GM19240 (cell line): ENCODE data around the gene TSPAN4.

Source experiments
- DNase-seq: peaks from one replicate; pipeline ENCODE4 v3.0.0; 2011; ENCODE audit warnings: low spot score; ENCODE audit not compliant: insufficient read length

The TSPAN4 gene, protein sequence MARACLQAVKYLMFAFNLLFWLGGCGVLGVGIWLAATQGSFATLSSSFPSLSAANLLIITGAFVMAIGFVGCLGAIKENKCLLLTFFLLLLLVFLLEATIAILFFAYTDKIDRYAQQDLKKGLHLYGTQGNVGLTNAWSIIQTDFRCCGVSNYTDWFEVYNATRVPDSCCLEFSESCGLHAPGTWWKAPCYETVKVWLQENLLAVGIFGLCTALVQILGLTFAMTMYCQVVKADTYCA

DNA sequence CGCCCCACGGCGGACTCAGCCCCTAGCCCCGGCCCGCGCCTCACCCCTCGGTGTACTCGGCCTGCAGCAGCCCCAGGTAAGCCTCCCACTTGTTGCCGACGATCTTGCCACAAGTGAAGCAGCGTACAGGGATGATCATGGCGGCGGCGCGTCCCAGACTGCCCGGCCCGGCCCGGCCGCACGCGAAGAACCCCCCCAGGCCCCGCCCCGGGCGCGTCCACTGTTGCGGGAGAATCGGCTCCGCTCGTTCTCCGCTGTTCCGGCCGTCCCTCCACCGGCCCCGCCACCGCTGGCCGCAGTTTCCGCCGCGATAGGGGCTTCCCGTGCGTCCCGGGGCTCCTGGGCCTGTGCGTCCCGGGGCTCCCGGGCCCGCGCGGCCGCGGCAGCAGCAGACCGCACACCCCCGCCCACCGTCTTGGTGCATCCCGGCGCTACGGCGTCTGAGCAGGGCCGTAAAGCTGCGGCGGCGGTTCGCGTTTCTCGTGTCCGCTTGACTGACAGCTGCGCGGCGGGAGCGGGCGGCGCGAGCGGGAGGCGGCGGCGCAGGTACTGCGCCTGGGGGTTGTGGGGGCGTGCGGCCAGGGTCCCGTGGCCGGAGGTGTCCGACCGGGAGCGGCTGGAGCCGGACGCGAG, at the start of gene TSPAN4, which contains the start of gene POLR2L:
Gene TSPAN4, plus strand, starts transcription at position 483 of the 633 bp plus-strand sequence. CDS start 7,453 bp downstream, outside the sequence.
Gene POLR2L, minus strand, starts transcription at position 160 of the 633 bp plus-strand sequence. Its CDS starts 21 bp downstream, at position 139.
- peak; percentile 95 for DNase-seq

DNA sequence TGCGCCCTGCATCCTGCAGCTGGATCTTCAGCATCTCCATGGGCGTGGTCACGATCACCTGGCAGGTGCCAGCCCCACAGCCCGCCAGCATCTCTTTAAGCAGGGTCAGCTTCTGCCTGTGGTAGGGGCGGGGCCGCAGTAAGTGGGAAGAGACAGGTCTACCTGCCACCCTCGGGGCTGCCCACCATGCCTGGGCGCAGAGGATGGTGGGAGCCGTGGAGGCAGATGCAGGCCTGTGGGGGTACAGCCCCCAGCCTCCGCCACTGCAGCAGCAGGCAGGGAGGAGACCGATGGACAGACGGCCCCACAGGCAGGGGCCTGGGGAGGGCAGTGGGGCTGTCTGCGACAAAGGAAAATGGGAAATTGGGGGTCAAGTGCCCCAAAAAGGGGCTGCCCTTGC, 49.8 kb upstream of the TSPAN4 start:
- no peak for DNase-seq

DNA sequence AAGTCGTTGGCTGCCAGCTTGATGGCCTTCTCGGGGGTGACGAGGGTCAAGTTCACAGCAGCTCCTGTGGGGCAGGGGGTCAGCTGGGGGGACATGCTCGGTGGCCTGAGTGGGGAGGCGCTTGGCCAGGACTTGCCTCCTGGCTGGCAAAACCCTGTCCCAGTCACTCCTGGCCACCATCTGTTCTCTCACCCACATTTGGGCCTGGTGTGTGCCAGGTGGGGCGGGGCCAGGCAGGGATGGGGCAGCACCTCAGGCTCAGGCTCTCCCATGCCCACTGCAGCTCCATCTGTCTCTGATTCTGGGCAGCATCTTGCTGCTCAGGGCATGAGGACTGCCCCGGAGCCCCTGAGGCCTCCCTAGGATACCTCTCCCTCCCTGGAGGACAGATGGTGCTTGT, 49.1 kb upstream of the TSPAN4 start:
- no peak for DNase-seq

DNA sequence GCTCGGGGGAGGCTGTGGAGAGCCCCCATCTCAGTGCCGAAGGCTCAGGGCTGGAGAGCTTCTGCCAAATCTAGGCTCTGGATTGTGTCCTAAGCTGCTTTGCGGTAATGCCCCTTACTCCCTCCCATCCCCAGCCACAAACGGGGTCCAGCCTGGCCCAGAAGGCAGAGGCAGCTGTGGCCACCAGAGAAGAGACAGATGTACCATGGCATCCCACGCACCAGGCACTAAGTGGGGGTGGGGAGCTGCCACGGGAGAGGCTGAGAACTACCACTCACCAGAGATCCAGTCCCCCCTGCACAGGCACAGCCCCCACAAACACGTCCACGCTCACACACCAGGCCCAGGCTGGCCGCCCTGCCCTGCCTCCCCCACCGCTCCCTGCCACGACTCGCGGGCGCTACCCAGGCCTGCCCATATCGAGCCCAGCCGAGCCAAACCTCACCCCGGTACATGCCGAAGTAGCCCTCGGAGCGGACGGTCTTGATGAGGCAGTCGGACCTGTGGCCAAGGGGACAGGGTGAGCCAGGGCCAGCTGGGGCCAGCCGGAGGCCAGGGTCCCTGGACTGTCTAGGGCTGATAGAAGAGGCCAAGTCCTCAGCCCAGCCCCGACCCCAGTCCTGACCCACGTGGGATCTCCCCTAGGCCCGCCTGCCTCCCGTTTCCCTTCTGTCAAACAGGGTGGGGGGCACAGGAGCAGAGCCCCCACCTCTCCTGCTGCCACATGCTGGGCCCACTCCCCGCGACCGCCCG, 48.5 kb upstream of the TSPAN4 start:
- no peak for DNase-seq

DNA sequence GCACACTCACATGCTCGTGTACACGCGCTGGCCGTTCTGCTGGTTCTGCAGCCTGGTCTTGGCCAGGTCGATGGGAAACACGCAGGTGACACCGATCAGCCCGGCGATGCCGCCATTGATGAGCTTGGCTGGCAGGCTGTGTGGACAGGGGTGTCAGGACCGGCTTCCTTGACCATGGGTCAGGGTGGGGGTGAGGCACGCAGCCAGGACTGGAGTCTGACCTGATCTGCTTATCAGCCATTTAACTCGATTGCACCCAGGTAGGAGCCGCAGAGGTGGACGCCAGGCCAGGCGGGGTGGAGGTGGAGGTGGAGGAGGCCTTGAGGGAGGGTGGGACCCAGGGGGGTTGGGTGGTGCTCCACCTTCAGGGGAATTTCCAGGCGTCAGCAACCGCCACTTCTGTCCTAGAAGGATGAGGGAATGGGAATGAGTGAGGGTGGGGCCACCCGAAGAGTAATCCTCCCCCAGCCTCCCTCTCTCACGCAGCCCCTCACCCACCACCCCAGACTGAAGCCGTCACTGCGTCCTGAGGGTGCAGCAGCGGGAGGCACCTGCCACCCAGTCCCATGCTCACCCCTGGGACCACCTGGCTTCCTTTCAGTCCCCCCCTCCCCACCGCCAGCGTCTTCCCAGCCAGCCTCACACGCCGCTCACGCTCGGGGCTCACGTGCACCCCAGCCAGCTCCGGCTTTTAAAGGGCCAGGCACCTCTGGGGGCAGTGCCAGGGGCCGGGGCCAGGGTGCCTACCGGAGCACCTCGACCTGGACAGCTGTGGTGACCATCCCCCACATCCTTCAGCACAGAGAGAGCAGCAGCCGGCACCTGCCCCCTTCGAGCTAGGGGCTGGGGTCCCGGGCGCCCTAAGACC, 47.7 kb upstream of the TSPAN4 start:
- DNase-seq: no peak

DNA sequence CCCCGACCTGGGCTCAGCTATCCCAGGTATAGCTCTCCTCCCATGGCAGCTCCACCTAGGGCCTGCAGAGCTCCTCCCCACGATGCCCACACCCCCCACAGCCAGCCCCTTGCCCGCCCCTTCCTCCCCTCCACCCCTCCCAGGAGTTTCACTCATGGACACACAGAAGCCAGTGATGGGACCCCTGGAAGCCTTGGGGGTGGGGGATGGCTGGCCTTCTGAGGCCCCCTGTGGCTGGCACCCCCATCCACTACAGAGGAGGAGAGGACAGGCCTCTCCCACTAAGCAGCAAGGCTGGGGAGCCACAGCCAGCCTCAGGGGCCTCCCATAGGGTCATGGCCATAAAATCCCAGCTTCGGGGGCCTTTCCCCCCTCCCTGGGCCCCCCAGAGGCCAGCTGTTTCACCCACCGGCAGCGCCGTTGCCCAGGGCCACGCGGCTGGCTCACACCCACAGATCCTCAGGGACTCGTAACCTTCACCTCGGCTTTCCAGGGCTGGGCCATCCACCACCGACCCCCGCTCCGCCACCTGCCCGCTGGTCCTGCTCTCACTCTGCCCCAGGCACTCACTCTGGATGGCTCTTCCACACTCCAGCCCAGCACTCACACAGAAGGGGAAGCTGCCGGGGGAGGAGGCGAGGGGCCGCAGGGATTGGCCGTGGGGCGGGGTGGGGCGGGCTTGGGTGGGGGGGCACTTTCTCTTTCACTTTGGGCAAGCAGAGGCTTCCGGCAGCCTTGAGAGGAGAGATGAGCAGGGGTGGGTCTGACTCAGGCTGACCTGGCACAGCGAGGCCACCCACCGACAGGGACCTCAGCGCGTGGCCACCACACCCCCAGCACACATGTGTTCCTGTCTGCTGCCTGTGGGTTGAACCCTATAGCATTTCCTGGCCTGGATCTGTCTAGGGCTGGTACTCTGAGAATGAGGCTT, 46.8 kb upstream of the TSPAN4 start:
- peak; percentile 98 for DNase-seq

DNA sequence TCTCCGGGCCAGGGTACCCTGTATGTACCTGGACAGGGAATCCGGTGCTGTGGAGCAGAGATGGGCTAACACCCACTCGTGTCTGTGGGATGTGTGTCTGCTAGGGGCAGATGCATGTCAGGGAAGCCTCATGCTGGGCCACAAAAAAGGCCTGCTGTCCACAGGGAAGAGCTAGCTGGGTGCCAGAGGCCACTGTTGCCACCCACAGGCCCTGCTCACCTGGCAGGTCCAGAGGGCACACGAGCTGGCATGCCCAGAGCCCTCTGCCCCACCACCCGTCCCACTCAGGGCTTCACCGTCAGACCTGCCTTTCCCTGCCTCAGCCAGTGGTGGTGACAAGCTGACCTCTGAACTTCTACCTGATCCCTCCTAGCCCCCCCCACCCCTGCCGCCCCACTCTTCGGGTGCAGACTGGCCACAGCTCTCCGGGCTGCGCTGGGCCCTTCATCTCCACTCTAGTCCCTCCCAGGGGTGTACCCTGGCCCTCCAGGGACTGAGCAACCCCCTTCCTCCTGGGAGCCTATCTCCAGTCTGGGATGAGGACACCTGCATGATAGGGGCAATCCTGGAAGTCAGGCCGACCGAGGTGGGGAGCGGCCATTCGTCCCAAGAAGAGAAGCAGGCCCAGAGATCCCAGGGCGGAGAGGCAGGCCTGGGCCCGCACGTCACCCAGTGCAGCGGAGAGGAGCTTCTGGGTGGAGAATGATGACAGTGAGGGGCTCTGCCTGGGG, 45.9 kb upstream of the TSPAN4 start:
- DNase-seq: no peak

DNA sequence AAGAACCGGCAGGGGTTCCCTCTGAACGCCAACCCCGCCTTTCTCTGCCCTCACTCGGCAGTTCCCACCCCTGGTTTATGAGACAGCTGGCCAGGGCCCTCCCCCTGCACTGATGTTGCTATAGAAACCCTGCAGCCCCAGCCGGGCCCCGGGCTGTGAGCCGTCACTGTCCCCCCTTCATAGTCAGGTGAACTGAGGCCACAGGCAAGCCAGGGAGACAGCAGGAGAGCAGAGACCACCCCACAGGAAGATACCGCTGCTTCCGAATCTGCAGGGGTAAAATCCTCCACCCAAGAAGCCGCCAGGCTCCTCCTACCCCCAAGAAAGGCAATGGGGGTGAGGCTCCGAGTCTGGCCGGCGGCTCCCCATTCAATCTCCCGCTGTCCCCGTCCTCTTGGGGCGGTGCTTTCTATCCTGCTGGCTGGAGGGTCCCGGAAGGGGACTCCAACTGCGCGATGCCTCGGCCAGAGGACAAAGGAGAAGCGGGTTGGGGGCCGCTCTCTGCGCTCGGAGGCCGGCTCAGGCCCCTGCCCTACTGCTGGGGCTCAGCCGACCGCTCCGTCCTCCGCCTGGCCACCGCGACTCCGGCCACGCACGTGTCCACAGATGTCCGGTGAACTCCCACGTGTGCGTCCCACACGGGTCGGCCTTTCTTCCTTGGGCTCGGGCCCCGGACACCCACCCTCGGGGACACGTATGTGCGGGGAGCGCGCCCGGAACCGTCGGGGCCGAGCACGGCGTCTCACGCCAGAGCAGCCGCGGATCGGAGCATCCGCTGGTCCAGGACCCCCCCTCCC, 45.2 kb upstream of the TSPAN4 start:
- DNase-seq: peak; percentile 84

DNA sequence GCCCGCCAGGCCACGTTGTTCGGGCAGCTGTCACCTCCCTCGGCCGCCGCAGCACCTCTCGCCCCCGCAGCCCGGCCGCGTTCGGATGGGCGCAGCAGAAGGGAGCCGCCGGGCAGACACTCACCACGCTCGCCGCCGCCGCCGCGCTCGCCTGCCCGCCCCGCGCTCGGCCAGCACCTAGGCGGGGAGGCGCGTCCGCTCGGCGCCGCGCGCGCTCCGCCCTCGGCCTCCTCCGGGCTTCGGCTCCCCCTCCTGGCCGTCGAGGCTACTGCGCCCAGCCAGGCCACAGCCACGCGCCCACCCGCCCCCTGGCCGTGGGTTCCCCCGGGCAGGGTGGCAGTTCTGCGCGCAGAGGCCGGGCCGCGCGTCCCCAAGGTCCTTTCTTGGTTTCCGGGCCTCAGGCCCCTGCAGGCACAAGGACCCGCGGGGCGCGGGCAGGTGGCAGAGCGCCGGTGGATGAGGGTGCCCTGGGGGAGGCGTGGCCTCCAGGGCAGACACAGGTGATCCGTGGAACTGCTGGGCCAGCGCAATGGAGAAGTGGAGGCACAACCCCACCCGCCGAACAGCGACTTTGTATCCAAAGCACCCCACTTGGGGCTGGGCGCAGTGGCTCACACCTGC, 44.4 kb upstream of the TSPAN4 start, which contains the start of gene SLC25A22:
Gene SLC25A22, minus strand, starts transcription at position 189 of the 621 bp plus-strand sequence. CDS start 3,275 bp downstream, outside the sequence.
- DNase-seq: peak; percentile 93

DNA sequence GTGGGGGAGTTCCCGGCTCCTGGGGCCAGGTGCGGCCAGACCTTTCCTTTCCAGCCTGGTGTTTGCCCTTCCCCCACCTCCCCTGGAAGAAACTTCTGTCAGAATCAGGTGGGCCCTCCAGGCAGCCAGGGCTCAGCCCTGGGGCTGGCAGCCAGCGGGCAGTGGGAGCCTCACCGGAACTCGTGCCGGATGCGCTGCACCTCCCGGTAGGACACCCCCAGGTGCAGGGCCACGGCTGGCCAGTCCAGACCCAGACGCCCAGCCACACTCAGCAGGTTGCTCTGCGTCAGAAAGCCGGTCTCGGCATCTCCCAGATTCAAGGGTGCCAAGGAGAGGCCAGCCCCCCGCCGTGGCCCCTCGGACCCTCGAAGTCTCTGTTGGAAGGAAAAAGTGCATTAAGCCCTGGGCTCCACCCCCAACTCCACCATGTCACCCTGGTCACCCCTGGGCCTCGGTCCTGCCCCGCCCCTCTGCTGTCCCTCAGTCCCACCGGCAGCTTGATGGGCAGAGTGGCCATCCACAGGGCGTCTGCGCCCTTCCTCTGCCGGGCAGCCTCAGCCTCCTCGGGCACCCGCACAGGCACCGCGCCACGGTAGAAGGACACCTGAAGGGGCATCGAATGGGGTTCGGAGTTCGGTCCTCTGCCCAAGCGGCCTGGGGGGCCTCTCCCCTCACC, 42.9 kb upstream of the TSPAN4 start:
- no peak for DNase-seq

DNA sequence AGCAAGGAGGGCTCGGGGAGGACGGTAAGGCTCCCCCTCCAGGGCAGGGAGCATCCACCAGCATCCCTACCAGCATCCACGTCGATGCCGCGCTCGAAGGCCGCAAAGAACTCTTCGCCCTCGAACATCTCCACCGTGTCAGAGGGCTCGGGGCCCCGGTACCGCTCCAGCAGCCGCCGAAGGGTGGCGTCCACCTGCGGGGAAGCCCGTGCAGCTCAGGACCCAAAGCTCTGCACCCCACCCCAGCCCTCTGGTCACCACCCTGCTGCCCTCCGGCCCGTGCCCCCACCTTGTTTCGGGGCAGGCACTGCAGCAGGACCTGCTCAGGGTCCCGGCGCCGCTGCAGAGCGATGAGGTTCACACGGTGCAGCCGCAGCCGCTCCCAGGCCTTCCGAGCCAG, 42.2 kb upstream of the TSPAN4 start:
- DNase-seq: no peak

DNA sequence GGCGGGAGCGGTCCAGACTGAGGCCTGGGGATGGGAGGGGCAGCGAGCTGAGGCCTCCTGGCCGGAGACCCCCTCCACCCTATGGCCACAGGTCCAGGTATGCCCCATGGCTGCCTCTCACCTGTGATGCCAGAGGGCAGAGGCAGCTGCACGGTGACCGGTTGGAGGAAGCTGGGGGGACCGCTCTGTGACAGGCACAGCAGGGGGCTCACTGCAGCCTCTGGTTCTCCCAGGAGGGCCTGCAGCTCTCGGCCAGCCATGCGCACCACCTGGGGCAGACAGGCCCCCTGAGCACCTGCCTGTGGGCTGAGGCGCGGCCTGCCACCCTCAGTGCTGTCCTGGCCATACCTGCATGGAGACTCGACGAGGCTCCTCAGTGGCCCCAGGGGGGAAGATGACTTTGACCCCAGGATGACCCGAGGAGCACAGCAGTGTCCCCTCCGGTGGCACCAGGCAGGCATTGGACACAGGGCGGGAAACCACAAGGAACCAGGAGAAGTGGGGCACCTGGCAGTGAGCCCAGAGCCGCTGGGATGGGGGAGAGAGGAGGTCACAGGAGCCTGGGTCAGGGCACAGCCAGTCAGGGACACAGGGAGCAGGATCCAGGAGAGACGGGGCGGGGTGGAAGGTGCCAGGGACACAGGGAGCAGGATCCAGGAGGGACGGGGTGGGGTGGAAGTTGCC, 41.4 kb upstream of the TSPAN4 start:
- DNase-seq: no peak

DNA sequence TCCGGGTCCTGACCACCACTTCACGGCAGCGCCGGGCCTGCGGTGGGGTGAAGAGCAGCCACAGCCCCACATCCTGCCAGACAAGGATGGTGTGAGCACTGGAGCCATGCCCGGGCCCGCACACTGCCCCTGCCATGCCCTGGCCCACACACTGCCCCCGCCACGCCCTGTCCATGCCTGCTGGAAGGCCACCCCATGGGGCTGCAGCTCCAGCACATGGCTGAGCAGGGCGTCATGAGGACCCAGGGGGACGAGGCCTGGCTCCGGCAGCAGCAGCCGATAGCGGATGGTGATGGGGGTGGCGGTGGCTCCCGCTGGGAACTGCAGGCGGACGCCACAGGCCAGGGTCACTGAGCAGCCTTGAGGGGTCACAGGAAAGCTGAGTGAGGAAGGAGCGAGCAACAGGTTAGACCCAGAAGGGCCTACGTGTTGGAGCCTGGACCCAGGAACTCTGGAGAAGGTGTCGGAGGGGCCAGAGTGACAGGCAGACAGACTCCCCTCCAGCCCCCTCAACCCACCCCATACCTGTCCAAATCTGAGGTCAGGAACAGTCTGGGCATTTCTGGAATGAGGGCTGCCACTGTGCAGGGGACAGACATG, 40.5 kb upstream of the TSPAN4 start:
- no peak for DNase-seq

DNA sequence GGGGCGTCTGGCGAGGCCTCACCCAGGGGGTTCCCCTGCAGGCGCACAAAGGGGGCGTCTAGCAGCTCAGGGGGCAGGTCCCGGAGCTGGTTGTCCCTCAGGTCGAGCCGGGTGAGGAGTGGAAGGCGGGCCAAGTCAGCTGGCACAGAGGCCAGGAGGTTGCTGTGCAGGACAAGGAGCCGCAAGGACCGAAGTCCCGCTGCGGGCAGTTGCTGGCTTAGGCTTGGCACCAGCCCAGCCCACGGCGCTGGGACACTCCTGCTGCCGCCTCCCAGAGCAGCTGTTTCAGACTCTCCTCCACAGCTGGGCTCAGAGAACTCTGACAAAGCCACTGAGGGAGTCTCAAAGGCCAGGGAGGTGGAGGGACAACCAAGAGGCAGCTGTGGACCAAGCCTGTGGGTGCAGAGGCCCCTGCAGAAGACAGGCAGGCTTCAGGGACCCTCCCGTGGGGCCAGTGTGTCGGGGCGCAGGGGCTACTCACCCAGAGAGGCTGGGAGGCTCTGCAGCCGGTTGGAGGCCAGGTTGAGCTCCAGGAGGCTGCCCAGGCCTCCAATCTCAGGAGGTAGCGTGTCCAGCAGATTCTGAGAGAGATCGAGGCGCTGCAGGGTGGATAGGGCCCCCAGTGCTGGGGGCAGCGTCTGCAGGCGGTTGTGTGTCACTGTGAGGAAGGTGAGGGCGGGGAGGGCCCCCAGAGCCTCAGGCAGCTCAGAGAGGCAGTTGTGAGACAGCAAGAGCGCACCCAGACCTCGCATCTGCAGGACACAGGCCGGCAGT, 39.8 kb upstream of the TSPAN4 start:
- DNase-seq: no peak

DNA sequence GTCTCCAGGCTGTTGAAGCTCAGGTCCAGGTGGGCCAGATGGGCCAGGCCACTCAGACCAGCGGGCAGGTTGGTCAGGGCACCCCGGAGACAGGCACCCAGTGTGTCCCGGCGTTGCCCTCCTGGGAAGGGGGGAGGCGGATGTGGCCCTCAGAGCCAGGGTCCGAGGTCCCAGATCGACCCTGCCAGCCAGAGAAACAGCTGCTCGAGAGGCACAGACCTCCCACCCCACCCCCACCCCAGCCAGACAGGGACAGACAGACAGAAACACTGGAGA, 39.2 kb upstream of the TSPAN4 start:
- DNase-seq: no peak
